ENCODE measurements around the gene DCUN1D2. TPM values are rescaled to one million over a fixed set of nuclear protein-coding genes. Genes with fewer than 3 reads are reported as not detected.
"Not testable (repeated sequence)": the region's sequence is repeated elsewhere in the genome, so short reads cannot be mapped to it uniquely, and the experiment has no call there.

Gene DCUN1D2
- total RNA-seq, 3 donors from 2014 or later, result 11.1 to 13.7 (median 12.4) TPM

GRCh38 chr13:113445791-113446487, 44.6 kb downstream of the DCUN1D2 start:
- H3K36me3 Mint-ChIP-seq (ENCODE audit: insufficient read depth), result peaks cover 2% of the 10 kb centered on the region
- no peak for DNase-seq
- H3K27me3 Mint-ChIP-seq (ENCODE audit: low read depth), result no peaks in the 10 kb centered on the region
- H3K4me1 Mint-ChIP-seq (ENCODE audit: low read depth), result no peaks in the 10 kb centered on the region
- ATAC-seq, result no peak
- no peak overlapping the region for H3K4me3 Mint-ChIP-seq
- no peaks in the 10 kb centered on the region for H3K9me3 Mint-ChIP-seq

GRCh38 chr13:113443991-113444390, 46.5 kb downstream of the DCUN1D2 start:
- no peak overlapping the region for H3K4me3 Mint-ChIP-seq
- peaks cover 2% of the 10 kb centered on the region for H3K36me3 Mint-ChIP-seq (ENCODE audit: insufficient read depth)
- DNase-seq (no peak), ATAC-seq (no peak)
- H3K4me1 Mint-ChIP-seq (ENCODE audit: low read depth), result no peaks in the 10 kb centered on the region
- H3K27me3 Mint-ChIP-seq (ENCODE audit: low read depth), result no peaks in the 10 kb centered on the region
- H3K9me3 Mint-ChIP-seq, result no peaks in the 10 kb centered on the region

- no peak for DNase-seq
- Mint-ChIP-seq H3K4me3 (no peak overlapping the region), H3K27me3 (ENCODE audit: low read depth) (no peaks in the 10 kb centered on the region), H3K36me3 (ENCODE audit: insufficient read depth) (peaks cover 2% of the 10 kb centered on the region), H3K9me3 (no peaks in the 10 kb centered on the region), H3K4me1 (ENCODE audit: low read depth) (no peaks in the 10 kb centered on the region)
- ATAC-seq, result no peak
Observed at GRCh38 chr13:113442985-113443362, 47.5 kb downstream of the DCUN1D2 start.

GRCh38 chr13:113442354-113442984, 48.0 kb downstream of the DCUN1D2 start:
- ATAC-seq (no peak), DNase-seq (no peak)
- H3K4me3 Mint-ChIP-seq, result no peak overlapping the region
- no peaks in the 10 kb centered on the region for H3K4me1 Mint-ChIP-seq (ENCODE audit: low read depth)
- H3K9me3 Mint-ChIP-seq, result no peaks in the 10 kb centered on the region
- H3K27me3 Mint-ChIP-seq (ENCODE audit: low read depth), result no peaks in the 10 kb centered on the region
- peaks cover 2% of the 10 kb centered on the region for H3K36me3 Mint-ChIP-seq (ENCODE audit: insufficient read depth)

- Mint-ChIP-seq H3K27me3 (ENCODE audit: low read depth) (no peaks in the 10 kb centered on the region), H3K9me3 (no peaks in the 10 kb centered on the region), H3K36me3 (ENCODE audit: insufficient read depth) (peaks cover 2% of the 10 kb centered on the region), H3K4me1 (ENCODE audit: low read depth) (no peaks in the 10 kb centered on the region), H3K4me3 (no peak overlapping the region)
- no peak for ATAC-seq
- no peak for DNase-seq
Observed at GRCh38 chr13:113441661-113442060, 48.9 kb downstream of the DCUN1D2 start.

GRCh38 chr13:113437408-113438010, 53.0 kb downstream of the DCUN1D2 start:
- DNase-seq (no peak), ATAC-seq (no peak)
- H3K9me3 Mint-ChIP-seq, result no peaks in the 10 kb centered on the region
- no peaks in the 10 kb centered on the region for H3K27me3 Mint-ChIP-seq (ENCODE audit: low read depth)
- H3K4me3 Mint-ChIP-seq, result no peak overlapping the region
- no peaks in the 10 kb centered on the region for H3K4me1 Mint-ChIP-seq (ENCODE audit: low read depth)
- no peaks in the 10 kb centered on the region for H3K36me3 Mint-ChIP-seq (ENCODE audit: insufficient read depth)

- not testable (repeated sequence) for H3K4me3 Mint-ChIP-seq; H3K9me3 Mint-ChIP-seq; H3K36me3 Mint-ChIP-seq (ENCODE audit: insufficient read depth); H3K4me1 Mint-ChIP-seq (ENCODE audit: low read depth); ATAC-seq; DNase-seq; H3K27me3 Mint-ChIP-seq (ENCODE audit: low read depth)
Observed at GRCh38 chr13:113436866-113437265, 53.6 kb downstream of the DCUN1D2 start.

GRCh38 chr13:113435907-113436306, 54.6 kb downstream of the DCUN1D2 start:
- H3K4me3 Mint-ChIP-seq; H3K9me3 Mint-ChIP-seq; ATAC-seq; DNase-seq; H3K27me3 Mint-ChIP-seq (ENCODE audit: low read depth); H3K4me1 Mint-ChIP-seq (ENCODE audit: low read depth); H3K36me3 Mint-ChIP-seq (ENCODE audit: insufficient read depth): not testable (repeated sequence)

- ATAC-seq, result no peak
- Mint-ChIP-seq H3K36me3 (ENCODE audit: insufficient read depth) (no peaks in the 10 kb centered on the region), H3K9me3 (no peaks in the 10 kb centered on the region), H3K4me3 (no peak overlapping the region), H3K27me3 (ENCODE audit: low read depth) (no peaks in the 10 kb centered on the region), H3K4me1 (ENCODE audit: low read depth) (no peaks in the 10 kb centered on the region)
- DNase-seq, result no peak
Observed at GRCh38 chr13:113433391-113433916, 57.1 kb downstream of the DCUN1D2 start.

- DNase-seq (no peak), ATAC-seq (no peak)
- H3K4me3 Mint-ChIP-seq, result no peak overlapping the region
Observed at GRCh38 chr13:113432506-113433270, 57.8 kb downstream of the DCUN1D2 start.

GRCh38 chr13:113431171-113431570, 59.3 kb downstream of the DCUN1D2 start:
- H3K4me1 Mint-ChIP-seq (ENCODE audit: low read depth), result no peaks in the 10 kb centered on the region
- no peak overlapping the region for H3K4me3 Mint-ChIP-seq
- DNase-seq (no peak), ATAC-seq (no peak)
- H3K27me3 Mint-ChIP-seq (ENCODE audit: low read depth), result no peaks in the 10 kb centered on the region
- no peaks in the 10 kb centered on the region for H3K36me3 Mint-ChIP-seq (ENCODE audit: insufficient read depth)
- no peaks in the 10 kb centered on the region for H3K9me3 Mint-ChIP-seq

More at GRCh38 chr13:113432506-113433270, 57.8 kb downstream of the DCUN1D2 start:
- no peaks in the 10 kb centered on the region for H3K4me1 Mint-ChIP-seq (ENCODE audit: low read depth)
- H3K9me3 Mint-ChIP-seq, result no peaks in the 10 kb centered on the region
- no peaks in the 10 kb centered on the region for H3K27me3 Mint-ChIP-seq (ENCODE audit: low read depth)
- no peaks in the 10 kb centered on the region for H3K36me3 Mint-ChIP-seq (ENCODE audit: insufficient read depth)

GRCh38 chr13:113430378-113431110, 60.0 kb downstream of the DCUN1D2 start:
- Mint-ChIP-seq H3K4me1 (ENCODE audit: low read depth) (no peaks in the 10 kb centered on the region), H3K4me3 (no peak overlapping the region), H3K9me3 (no peaks in the 10 kb centered on the region), H3K27me3 (ENCODE audit: low read depth) (no peaks in the 10 kb centered on the region), H3K36me3 (ENCODE audit: insufficient read depth) (no peaks in the 10 kb centered on the region)
- ATAC-seq, result no peak
- DNase-seq, result no peak

GRCh38 chr13:113429608-113429985, 60.9 kb downstream of the DCUN1D2 start:
- DNase-seq, result no peak
- Mint-ChIP-seq H3K36me3 (ENCODE audit: insufficient read depth) (no peaks in the 10 kb centered on the region), H3K9me3 (no peaks in the 10 kb centered on the region), H3K27me3 (ENCODE audit: low read depth) (no peaks in the 10 kb centered on the region), H3K4me1 (ENCODE audit: low read depth) (no peaks in the 10 kb centered on the region), H3K4me3 (no peak overlapping the region)
- ATAC-seq, result no peak

Measured in activated T-cell treated with anti-CD3 and anti-CD28 coated beads, Interleukin-2, amount 50 U/mL, for 4 hours (primary cell).